Stimulated activated CD4-positive, alpha-beta T cell treated with anti-CD3 and anti-CD28 coated beads, Interleukin-4, amount 100 ng/mL, for 24 hours (primary cell): ENCODE results near the gene MYT1.

Experiments used
- DNase-seq: peaks from one replicate; pipeline ENCODE4 v3.0.0-alpha.2; 2020

Gene MYT1

GRCh38 chr20:64236137-64237088, 72.2 kb downstream of the MYT1 start:
- no peak for DNase-seq

GRCh38 chr20:64237316-64237715, 73.1 kb downstream of the MYT1 start:
- DNase-seq = no peak

DNA sequence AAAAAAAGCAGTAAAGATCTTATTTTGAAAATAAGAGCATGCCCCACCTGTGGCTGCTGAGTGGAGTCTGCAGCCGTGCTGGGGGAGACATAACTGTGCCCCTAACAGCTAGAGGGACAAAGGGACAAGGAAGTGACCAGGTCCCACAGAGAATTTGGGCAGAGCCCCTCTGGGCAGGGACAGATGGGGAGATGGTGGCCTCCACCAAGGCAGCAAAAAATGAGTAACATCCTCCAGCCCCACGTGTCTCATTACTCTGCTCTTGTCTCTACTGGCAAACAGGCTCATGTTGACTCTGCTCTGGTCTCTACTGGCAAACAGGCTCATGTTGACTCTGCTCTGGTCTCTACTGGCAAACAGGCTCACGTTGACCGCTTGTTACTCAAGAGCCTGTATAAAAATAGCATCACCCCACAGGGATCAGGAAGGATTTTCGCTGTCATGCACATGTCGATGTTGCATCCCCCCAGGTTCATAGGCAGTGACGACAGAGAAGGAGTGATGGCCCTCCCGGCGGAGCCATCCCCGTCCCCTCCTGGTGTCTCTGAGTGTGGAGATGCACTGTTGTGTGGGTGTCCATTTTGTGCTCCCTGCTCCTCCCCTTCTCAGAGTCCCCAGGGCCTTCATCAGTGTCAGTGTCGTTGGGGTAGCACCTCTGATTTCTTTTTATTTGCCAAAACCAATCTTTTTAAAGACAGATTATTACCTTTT, 74.0 kb downstream of the MYT1 start:
- no peak for DNase-seq

- no peak for DNase-seq
Observed at GRCh38 chr20:64238851-64239387, 74.7 kb downstream of the MYT1 start.

GRCh38 chr20:64239449-64240242, 75.4 kb downstream of the MYT1 start:
- DNase-seq = no peak

GRCh38 chr20:64240243-64241015, 76.2 kb downstream of the MYT1 start:
- no peak for DNase-seq

DNA sequence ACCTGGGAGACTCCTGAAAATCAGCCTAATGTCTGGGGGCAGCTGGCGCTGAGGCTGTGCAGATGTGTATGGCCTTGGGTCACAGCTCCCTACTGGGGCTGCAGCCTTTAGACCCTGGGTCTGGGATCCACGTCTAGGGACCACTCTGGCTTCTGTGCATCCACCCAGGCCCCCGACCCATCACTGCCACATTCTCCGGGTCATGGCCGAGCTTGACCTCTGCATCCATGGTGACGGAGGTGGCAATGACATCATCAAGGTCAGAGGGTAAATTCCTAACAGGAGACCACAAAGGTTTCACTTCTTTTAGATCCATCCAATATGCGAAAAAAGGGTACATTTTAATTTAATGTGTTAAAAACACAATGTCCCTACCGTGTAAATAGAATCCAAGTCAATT, 76.8 kb downstream of the MYT1 start:
- DNase-seq = no peak

- no peak for DNase-seq
Observed at GRCh38 chr20:64242003-64242796, 77.9 kb downstream of the MYT1 start.

DNA sequence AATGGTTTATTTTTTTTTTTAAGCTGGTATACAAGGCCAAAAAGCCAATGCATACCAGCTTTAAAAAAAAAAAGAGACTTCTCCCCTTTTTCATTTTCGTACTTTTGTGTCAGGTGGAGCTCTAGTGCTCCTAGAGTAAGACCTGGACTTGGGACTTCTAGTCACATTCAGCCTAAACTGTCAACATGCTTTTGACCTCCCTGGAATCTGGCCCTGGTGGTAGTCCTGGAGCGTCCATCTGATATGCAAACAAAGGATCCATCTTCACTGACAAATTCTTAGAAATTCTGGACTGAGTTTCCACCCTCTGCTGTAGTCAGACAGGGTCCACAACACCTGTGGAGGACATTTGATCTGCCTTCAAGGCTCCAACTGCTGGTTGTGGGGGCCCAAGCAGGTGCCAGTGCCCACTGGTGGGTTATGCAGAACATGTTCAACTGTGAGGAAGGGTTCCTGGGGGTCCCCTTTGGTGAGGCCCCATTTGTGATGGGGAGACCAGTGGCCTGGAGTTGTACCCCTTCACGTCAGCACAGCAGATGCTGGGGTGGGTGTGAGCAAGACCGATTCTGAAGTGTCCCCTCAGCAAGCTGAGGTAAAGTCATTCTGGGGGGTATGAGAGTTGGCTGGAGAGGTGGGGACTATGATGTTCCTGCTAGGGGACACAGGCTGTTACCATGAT, 78.7 kb downstream of the MYT1 start:
- DNase-seq = no peak

DNA sequence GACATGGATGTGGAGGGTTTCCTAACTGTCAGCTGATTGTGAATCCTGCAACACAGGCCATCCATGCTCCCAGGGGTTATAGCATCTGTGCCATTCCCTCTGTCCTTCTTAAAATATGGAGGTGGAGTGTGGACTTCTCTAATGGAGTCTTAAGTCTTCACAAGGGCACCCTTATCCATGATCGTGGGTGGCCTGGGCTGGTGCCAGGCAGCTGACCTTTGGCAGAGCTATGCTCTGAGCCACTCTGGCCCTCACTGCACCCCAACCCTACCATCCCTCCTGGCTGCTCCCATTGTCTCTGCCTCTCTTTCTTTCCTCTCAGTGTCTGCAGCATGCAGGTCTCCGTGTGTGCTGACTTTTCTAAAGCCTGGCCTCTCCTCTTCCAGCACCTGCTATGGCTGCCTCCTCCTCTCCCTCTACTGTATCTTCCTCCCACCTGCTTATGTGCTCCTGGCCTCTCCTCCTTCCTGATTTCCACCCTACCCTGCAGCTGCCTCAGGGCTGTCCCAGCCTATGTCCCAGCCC, 80.1 kb downstream of the MYT1 start:
- DNase-seq = no peak

- DNase-seq = no peak
Observed at GRCh38 chr20:64244870-64245603, 80.8 kb downstream of the MYT1 start.

- no peak for DNase-seq
Observed at GRCh38 chr20:64245746-64246595, 81.7 kb downstream of the MYT1 start.

- DNase-seq = no peak
Observed at GRCh38 chr20:64246616-64247306, 82.5 kb downstream of the MYT1 start.

GRCh38 chr20:64247307-64247618, 83.0 kb downstream of the MYT1 start:
- DNase-seq = no peak

- DNase-seq = no peak
Observed at GRCh38 chr20:64247970-64248841, 84.0 kb downstream of the MYT1 start.

DNA sequence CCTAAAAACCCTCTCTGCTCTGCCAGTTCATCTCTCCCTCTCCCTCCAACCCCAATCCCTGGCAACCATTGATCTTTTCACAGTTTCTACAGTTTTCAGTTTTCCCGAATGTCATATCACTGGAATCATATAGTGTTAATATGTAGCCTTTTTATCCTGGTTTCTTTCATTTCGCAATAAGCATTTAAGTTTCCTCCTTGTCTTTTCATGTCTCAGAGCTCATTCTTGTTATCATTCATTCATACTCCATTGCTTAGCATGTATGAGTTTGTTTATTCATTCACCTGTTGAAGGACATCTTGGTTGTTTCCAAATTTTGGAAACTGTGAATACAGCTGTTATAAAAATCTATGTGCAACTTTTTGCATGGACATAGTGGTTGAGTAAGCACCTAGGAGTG, 85.8 kb downstream of the MYT1 start:
- no peak for DNase-seq

- DNase-seq = no peak
Observed at GRCh38 chr20:64253000-64253383, 88.7 kb downstream of the MYT1 start.
